GM18868 (cell line): ENCODE data around the gene FAM53C.
"Not testable (repeated sequence)": the region's sequence is repeated elsewhere in the genome, so short reads cannot be mapped to it uniquely, and the experiment has no call there.

Experiments
- ATAC-seq: cut with Tn5 transposase; IDR thresholded peaks from one replicate; pipeline ENCODE4 v1.9.1; 2021; ENCODE audit warnings: mild to moderate bottlenecking, moderate library complexity; ENCODE audit not compliant: unreplicated experiment

Gene FAM53C

GRCh38 chr5:138389332-138389731 is 51.3 kb downstream of the FAM53C start:
- no peak for ATAC-seq

- not testable (repeated sequence) for ATAC-seq
These were observed 51.8 kb downstream of the FAM53C start for GRCh38 chr5:138389911-138390310.

GRCh38 chr5:138391859-138392386 is 53.9 kb downstream of the FAM53C start:
- no peak for ATAC-seq
